Measurements from ENCODE around the gene POLR2L.

Gene POLR2L

DNA sequence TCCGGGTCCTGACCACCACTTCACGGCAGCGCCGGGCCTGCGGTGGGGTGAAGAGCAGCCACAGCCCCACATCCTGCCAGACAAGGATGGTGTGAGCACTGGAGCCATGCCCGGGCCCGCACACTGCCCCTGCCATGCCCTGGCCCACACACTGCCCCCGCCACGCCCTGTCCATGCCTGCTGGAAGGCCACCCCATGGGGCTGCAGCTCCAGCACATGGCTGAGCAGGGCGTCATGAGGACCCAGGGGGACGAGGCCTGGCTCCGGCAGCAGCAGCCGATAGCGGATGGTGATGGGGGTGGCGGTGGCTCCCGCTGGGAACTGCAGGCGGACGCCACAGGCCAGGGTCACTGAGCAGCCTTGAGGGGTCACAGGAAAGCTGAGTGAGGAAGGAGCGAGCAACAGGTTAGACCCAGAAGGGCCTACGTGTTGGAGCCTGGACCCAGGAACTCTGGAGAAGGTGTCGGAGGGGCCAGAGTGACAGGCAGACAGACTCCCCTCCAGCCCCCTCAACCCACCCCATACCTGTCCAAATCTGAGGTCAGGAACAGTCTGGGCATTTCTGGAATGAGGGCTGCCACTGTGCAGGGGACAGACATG lies 40.2 kb downstream of the POLR2L start:
- Histone ChIP-seq H3K9me2 (replicated peaks; ENCODE audit: control insufficient read depth, low read length) (no peaks in the 10 kb centered on the region), H3K9me3 (ENCODE audit: control insufficient read depth, insufficient read depth, low read length) (no peaks in the 10 kb centered on the region), H3F3A (ENCODE audit: control insufficient read depth, insufficient read depth) (peaks cover 6% of the 10 kb centered on the region; the same call in 1 of the 2 replicates), H4K20me1 (ENCODE audit: control insufficient read depth, insufficient read depth, low read depth, low read length) (no peaks in the 10 kb centered on the region), H3K4me2 (ENCODE audit: low read length) (no peak overlapping the region), H3K4me3 (ENCODE audit: low read length) (no peak overlapping the region), H3K4me1 (ENCODE audit: control insufficient read depth, low read length) (peaks cover 36% of the 10 kb centered on the region), H3K27me3 (ENCODE audit: control insufficient read depth, low read length) (no peaks in the 10 kb centered on the region), H3K79me2 (ENCODE audit: control insufficient read depth, low read length) (peaks cover 29% of the 10 kb centered on the region), H3K27ac (ENCODE audit: low read depth, low read length) (no peak overlapping the region), H3K36me3 (ENCODE audit: control insufficient read depth, low read length) (peaks cover 54% of the 10 kb centered on the region)
- TF ChIP-seq, protein P1, sequence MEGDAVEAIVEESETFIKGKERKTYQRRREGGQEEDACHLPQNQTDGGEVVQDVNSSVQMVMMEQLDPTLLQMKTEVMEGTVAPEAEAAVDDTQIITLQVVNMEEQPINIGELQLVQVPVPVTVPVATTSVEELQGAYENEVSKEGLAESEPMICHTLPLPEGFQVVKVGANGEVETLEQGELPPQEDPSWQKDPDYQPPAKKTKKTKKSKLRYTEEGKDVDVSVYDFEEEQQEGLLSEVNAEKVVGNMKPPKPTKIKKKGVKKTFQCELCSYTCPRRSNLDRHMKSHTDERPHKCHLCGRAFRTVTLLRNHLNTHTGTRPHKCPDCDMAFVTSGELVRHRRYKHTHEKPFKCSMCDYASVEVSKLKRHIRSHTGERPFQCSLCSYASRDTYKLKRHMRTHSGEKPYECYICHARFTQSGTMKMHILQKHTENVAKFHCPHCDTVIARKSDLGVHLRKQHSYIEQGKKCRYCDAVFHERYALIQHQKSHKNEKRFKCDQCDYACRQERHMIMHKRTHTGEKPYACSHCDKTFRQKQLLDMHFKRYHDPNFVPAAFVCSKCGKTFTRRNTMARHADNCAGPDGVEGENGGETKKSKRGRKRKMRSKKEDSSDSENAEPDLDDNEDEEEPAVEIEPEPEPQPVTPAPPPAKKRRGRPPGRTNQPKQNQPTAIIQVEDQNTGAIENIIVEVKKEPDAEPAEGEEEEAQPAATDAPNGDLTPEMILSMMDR (IDR thresholded peaks at IDR 0.05; ENCODE audit: low read depth, low read length, poor library complexity, severe bottlenecking), result no peak
- no peak for TF ChIP-seq EZH2phosphoT487 (IDR thresholded peaks at IDR 0.05; ENCODE audit: borderline replicate concordance, low read length)

DNA sequence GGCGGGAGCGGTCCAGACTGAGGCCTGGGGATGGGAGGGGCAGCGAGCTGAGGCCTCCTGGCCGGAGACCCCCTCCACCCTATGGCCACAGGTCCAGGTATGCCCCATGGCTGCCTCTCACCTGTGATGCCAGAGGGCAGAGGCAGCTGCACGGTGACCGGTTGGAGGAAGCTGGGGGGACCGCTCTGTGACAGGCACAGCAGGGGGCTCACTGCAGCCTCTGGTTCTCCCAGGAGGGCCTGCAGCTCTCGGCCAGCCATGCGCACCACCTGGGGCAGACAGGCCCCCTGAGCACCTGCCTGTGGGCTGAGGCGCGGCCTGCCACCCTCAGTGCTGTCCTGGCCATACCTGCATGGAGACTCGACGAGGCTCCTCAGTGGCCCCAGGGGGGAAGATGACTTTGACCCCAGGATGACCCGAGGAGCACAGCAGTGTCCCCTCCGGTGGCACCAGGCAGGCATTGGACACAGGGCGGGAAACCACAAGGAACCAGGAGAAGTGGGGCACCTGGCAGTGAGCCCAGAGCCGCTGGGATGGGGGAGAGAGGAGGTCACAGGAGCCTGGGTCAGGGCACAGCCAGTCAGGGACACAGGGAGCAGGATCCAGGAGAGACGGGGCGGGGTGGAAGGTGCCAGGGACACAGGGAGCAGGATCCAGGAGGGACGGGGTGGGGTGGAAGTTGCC lies 41.1 kb downstream of the POLR2L start:
- peaks cover 54% of the 10 kb centered on the region for H3K36me3 ChIP-seq (ENCODE audit: control insufficient read depth, low read length)
- H3K79me2 ChIP-seq (ENCODE audit: control insufficient read depth, low read length), result peaks cover 32% of the 10 kb centered on the region
- H3F3A ChIP-seq (ENCODE audit: control insufficient read depth, insufficient read depth), result peaks cover 12% of the 10 kb centered on the region; the same call in 1 of the 2 replicates
- H3K27ac ChIP-seq (ENCODE audit: low read depth, low read length), result no peak overlapping the region
- H3K4me2 ChIP-seq (ENCODE audit: low read length), result no peak overlapping the region
- no peaks in the 10 kb centered on the region for H3K27me3 ChIP-seq (ENCODE audit: control insufficient read depth, low read length)
- no peaks in the 10 kb centered on the region for H3K9me2 ChIP-seq (replicated peaks; ENCODE audit: control insufficient read depth, low read length)
- peaks cover 4% of the 10 kb centered on the region; the same call in 1 of the 2 replicates for H4K20me1 ChIP-seq (ENCODE audit: control insufficient read depth, insufficient read depth, low read depth, low read length)
- no peak overlapping the region for H3K4me3 ChIP-seq (ENCODE audit: low read length)
- H3K9me3 ChIP-seq (ENCODE audit: control insufficient read depth, insufficient read depth, low read length), result no peaks in the 10 kb centered on the region
- TF ChIP-seq, protein P1 (IDR thresholded peaks at IDR 0.05; ENCODE audit: low read depth, low read length, poor library complexity, severe bottlenecking), result no peak
- TF ChIP-seq EZH2phosphoT487 (IDR thresholded peaks at IDR 0.05; ENCODE audit: borderline replicate concordance, low read length), result no peak
- peaks cover 44% of the 10 kb centered on the region for H3K4me1 ChIP-seq (ENCODE audit: control insufficient read depth, low read length)

DNA sequence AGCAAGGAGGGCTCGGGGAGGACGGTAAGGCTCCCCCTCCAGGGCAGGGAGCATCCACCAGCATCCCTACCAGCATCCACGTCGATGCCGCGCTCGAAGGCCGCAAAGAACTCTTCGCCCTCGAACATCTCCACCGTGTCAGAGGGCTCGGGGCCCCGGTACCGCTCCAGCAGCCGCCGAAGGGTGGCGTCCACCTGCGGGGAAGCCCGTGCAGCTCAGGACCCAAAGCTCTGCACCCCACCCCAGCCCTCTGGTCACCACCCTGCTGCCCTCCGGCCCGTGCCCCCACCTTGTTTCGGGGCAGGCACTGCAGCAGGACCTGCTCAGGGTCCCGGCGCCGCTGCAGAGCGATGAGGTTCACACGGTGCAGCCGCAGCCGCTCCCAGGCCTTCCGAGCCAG lies 41.9 kb downstream of the POLR2L start:
- Histone ChIP-seq H3K9me2 (replicated peaks; ENCODE audit: control insufficient read depth, low read length) (no peaks in the 10 kb centered on the region), H3K4me2 (ENCODE audit: low read length) (no peak overlapping the region), H3F3A (ENCODE audit: control insufficient read depth, insufficient read depth) (peaks cover 12% of the 10 kb centered on the region; the same call in 1 of the 2 replicates), H3K36me3 (ENCODE audit: control insufficient read depth, low read length) (peaks cover 52% of the 10 kb centered on the region), H3K27ac (ENCODE audit: low read depth, low read length) (no peak overlapping the region), H3K4me3 (ENCODE audit: low read length) (no peak overlapping the region), H3K27me3 (ENCODE audit: control insufficient read depth, low read length) (no peaks in the 10 kb centered on the region), H3K9me3 (ENCODE audit: control insufficient read depth, insufficient read depth, low read length) (no peaks in the 10 kb centered on the region), H3K4me1 (ENCODE audit: control insufficient read depth, low read length) (peaks cover 42% of the 10 kb centered on the region), H3K79me2 (ENCODE audit: control insufficient read depth, low read length) (peaks cover 36% of the 10 kb centered on the region), H4K20me1 (ENCODE audit: control insufficient read depth, insufficient read depth, low read depth, low read length) (peaks cover 4% of the 10 kb centered on the region; the same call in 1 of the 2 replicates)
- no peak for TF ChIP-seq EZH2phosphoT487 (IDR thresholded peaks at IDR 0.05; ENCODE audit: borderline replicate concordance, low read length)
- TF ChIP-seq, protein P1 (IDR thresholded peaks at IDR 0.05; ENCODE audit: low read depth, low read length, poor library complexity, severe bottlenecking), result no peak

Data from DOHH2 (cell line).